NCI-H1105 treated with DMSO at 0.1 percent for 48 hours (cell line): ENCODE data around the gene SERGEF.
A peak's percentile ranks its signal among the peaks of the same experiment; 100 is the strongest.

Experiments used
- DNase-seq: peaks from one replicate; lab custom pipeline; 2025; lab: John Stamatoyannopoulos, UW

Gene SERGEF

DNA sequence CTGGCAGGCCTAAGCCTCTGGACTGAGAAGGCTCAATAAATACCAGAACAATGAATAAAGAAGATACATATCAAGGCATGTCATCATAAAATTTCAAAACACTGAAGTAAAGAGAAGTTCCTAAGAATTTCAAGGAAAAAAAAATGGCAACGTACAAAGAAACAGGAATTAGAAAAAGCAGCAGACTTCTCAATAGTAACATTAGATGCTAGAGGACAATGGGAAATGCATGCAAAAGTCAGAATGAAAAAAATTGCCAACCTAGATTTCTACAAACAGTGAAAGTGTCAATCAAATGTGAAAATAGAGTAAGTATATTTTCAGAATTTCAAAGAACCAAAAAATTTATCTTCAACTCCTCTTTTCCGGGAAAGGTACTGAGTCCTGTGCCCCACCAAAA, 153.3 kb downstream of the SERGEF start:
- no peak for DNase-seq

DNA sequence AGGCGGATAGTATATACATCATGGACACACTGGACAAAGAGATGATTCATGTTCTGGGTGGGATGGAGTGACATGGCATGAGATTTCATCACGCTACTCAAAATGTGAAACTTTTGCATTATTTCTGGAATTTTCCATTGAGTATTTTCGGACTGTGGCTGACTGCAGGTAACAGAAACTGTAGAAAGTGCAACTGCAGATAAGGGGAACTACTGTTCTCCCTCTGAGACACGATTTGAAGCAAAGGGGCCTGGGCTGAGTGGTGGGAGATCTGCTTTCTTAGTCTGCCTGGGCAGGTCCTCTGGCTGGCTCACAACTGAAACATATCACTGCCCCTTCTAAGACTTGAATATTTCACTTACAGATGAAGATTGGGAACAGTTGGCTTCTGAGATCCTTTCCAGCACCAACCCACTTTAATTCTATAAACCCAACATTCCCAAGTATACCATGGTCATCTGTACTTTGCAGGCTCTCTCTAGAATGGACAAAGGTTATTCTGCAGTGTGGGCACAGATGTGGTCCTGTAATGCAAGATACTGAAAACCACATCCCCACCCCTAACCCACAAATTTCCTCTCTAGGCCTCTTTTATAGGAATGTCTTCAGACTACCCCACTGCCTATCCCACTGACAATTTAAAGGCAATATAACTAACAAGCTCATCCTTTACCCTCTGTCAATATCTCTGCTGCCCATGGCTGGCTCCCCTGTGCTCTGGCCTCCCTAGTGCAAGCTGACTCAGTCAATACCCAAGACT, 157.1 kb downstream of the SERGEF start:
- DNase-seq = no peak

DNA sequence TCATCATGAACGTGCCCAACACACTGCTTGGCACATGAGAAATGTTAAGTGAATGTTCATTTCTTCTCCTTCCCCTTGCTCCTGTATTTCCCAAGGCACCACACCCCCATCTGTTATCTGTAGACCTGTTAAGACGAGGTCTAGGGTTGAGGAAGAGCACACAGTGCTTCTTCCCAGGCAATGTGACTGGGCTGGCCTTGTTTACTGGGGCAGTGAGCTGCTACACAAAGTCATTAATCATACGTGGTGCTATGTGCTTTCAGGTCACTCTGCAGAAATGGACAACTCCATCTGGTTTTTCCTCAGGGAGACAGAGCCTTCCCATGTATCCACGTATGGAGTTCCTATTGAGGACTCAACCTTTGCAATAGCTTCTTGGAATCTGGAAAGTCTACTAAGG, 159.6 kb downstream of the SERGEF start:
- no peak for DNase-seq

DNA sequence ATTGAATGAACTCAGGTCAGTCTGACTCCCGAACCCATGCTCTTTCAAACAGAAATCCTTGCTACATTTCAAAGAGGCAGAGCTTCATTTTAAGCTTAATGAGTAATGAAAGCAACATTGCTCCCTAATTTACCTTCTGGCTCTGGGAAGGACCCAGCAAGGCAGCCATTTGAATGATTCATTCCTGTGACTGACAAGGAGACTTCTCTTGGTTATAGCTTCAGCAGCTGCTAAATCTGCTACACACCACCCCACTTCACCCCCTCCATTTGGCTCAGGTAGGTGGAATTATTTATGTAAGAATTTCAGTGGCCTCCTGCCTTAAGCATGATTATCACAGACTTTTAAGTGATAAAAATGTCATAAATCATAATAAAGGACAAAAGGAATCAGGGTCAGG, 160.6 kb downstream of the SERGEF start:
- DNase-seq = no peak

DNA sequence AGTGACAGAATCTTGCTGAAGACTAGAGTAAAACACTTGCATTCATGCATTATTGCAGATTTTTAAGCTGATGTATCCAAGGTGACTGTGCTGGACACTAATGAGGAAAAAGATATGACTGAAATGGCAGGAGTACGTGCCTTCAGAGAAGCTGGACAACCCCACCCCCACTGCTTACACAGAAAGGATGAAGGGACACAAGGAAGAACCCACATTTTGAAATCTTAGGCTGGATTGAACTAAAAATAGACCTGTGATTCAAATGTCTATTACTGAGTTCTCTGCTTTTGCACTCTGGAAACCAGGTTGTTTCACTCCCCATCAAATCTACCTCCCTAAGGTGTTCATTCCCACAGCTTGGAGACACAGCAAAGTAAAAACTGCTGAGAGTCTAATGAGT, 161.2 kb downstream of the SERGEF start:
- DNase-seq = no peak

DNA sequence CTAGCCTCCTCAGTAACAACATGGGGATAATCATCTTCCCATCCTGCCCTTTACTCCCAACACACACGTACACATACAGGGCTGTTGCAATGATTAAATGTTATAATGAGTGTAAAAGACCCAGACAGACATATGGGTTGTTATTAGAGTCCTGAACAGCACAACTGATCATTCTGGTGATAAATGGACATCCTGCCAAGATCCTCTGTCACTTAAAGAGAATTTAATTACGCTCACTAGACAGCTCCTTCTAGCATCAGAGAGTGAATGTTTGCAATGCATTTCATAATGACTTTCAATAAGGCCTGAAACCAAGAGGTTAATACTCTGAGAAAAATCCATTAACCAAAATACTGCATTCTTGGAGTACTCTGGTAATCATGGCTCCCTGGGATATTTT, 162.5 kb downstream of the SERGEF start:
- no peak for DNase-seq

DNA sequence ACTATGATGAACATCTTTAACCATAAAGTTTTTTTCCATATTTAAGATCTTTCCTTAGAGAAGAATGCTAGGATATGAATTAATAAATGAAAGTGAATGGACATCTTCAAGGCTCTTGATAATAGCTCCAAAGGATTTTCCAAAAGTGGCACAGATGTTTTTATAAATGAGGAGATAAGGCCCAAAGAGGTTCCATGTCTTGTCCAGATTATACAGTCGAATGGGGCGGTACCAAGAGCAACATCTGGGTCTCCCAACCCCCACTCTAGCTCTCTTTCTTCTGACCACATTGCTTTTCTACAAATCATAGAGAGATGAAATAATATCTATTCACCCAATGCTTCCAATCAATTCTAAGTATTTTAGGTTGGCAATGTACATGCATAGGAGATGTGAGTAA, 164.1 kb downstream of the SERGEF start:
- DNase-seq = no peak

DNA sequence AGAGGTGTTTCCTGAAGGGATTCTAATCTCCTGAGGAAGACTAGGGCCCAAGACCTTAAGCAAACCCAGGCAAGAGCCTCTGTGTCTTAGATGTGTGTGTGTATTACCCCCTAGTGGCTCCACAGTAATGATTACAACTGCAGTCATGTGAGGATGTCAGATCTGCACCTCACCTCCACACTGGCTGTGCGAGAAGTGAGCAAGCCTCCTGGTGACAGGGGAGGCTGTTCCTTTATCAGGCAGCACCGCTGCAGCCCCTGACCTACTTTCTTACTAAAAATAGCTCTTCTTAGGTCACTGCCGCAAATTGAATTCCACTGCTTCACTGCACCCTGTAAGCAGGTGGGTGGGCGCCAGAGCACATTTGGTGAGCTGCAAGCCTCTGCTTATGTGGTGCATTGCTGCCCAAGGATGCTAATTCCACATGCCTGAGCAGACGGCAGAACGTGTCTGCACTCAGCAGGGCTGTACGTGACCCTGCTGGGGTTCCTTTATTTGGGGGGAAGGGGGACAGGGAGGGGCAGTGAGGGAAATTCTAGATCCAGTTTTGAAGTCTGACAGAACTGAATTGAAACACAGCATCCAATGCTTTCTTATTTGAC, 165.9 kb downstream of the SERGEF start:
- DNase-seq = no peak

DNA sequence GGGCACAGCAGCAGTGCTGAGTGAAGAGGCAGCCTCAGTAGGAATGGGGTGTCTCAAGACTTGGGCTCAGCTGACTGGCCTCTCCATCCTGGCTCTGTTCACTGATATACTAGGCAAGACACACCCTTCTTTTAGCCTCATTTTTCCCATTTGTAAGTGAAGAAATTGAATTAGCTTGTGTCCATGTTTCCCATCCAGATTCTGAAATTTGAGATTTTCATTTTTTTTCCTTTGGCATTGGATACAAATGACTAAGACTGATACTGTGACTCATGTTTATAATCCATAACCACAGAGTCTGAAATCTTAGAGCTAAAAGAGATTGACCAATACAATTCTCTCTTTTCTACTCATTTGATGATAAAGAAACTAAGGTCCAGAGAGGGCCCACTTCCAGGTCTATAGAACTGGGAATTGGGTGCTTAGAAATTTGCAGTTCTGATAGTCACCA, 167.4 kb downstream of the SERGEF start:
- DNase-seq = no peak

DNA sequence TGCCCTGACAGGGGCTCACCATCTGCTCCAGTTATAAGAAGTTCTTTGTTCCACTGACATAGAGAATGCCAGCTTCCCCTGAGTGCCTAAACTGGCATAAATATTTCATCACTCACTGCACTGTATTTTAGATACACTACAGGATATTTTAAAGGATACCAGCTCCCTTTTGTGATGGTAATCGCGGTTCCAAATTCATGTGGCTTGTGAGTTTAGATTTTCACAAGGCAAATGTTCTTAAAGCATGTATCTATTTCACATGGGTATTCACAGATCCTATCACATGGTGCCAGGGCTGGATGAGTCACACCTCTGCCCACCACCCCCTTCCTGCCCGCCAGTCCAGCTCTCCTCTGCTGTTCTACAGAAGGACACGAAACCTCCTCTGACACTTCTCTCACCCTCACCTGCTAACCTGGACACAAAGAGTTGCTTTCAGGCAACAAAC, 172.7 kb downstream of the SERGEF start:
- DNase-seq = no peak

DNA sequence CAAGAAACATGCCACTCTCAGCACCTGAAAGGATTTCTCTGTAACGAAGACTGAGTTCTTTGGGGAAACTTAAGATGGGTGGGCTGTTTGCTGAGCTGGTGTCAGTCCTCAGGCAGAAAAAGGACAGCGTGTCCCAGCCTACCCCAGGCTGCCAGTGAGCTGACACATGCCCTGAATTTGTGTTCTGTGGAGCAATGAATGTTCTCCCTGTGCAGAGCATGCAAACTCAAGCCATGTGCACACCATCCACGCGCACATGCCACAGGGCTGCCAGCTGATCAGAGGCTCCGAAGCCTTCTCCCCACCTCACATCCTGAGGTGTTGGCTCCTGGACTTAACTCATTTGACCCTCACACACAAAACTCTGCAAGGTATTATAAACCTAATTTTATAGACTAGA, 173.4 kb downstream of the SERGEF start:
- DNase-seq = no peak

DNA sequence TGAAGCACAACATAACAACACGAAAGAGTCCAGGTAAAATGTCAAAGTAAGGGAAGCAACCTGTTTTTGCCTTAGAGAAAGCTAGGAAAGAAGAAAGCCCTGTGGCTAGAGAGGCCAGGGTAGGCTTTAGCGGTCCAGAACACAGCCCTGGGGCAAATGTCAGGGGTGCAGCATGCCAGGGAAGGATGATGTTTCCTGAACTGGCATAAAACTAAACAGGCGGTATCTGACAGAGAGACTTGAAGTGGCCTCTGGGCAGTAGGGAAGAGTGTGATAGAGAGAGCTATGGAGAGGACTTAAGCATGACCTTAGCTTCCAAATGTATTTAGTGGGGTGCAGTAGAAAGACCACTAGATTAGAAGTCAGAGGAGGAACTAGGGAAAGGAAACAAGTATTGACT, 174.7 kb downstream of the SERGEF start:
- no peak for DNase-seq

DNA sequence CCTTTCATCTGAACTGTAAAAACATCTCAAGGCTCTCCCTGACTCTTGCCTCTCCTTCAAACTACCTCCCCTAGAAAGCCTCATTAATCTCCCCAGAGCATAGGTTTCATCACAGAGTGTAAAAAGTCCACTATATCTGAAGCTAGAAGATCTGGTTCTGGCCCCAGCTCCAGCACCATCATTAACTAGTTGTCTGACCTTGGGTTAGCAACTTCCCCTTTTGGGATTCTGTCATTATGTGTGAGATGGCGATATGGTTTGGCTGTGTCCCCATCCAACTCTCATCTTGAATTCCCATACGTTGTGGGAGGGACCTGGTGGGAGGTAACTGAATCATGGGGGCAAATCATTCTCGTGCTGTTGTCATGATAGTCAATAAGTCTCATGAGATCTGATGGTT, 181.0 kb downstream of the SERGEF start:
- no peak for DNase-seq

DNA sequence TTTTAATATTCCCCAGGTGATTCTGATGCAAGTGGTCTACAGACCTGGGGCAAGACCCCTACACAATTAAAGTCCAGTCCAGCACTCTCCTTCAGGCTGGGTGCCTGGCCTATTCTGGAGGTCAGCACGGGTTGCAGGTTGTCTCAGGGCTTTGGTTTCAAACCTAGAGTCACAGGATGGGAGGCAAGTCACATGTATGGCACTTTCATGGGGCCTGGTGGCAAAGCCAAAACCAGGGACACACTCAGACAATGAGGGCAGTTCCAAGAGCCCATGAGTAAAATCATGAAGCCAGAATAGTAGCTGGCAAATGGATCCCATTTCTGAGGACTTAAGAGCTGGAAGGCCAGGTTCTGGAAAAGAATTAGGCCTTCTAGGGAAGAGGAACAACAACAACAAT, 181.6 kb downstream of the SERGEF start:
- no peak for DNase-seq

DNA sequence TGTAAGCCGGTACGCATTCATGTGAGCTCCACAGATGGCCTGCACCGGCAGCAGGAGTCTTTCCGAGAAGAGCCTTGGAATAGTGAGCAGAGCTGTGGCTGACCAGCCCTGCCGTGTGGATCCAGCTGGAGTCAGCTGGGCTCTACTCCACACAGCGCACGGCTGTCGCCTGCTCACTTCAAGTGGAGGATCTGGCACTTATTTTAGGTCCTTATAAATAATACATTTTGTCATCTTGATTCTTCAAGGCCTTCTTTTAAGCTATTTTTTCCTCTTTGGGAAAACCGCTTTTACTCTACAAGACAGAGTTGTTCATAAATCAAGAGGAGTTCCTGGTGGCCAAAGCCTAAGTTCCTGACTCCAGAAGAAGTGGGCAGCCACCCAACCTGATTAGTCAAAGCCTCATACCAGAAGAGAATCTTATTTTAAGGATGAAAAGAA, 184.5 kb downstream of the SERGEF start:
- no peak for DNase-seq

DNA sequence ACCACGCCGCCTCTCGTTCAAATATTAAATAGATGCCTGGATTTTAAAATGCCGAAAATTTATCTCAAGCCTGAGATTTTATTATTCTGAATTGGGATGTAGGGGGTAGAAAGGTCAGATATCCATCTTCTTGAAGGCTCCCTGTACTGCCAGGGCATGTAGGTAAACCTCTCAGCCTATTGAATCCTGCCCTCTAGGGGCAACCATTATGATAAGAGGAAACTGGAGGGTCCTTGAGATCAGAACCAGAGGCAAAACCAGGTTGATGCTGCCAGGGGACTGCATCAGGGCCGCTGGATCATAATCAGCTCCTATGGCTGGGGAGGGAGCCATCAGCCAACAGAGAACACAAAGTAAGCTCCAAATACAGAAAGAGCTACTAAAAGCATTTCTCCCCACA, 185.8 kb downstream of the SERGEF start:
- peak; percentile 34 for DNase-seq

DNA sequence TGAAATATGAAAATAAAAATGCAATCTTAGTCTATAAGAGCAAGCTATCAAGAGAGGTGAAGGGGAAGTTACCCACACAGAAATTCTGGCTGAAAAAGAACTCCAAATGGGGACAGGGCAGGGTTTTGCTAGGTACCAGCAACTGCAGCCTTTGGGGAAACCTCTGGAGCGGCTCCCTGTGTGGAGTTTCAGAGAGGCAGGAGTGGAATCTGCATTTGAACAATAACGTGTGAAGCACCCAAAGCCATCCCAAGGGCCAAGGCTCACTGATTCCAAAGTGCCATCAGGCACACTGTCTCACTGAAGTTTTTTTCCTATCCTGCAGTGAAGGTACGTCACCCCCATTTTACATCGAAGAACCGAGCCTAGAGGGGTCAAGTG, 190.5 kb downstream of the SERGEF start:
- DNase-seq = no peak

DNA sequence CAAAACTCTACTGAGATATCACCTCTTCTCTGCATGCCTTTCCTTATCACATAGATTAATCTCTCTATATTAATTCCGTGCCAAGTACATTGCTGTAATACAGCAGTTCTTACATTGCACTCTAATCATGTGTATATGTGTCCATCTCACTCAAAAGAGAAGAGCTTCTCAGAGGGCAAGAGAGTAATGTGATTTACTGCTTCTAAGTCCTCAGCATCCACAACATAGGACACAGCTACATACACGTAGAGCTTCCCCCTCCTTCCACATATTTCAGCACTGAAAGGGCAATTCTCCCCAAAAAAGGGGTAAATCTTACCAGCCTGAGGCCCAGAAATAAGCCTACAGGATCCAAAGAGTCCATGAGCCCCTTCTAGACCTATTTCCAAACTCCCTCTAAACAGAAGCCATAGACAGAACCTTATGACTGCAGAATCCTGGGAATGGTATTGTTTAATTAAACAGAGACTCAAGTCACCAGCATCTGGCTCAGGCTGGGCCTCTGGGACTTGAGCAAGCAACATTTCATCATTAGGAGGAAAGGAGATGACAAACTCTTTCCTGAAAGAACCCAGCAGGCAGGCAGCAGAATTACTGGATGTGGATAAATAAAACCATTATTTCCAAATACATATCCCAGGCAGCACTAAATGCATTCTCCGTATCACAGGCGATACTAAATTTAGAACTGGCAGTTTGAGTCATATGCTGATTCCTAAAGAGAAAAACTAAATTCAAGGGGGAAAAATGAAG, 191.0 kb downstream of the SERGEF start:
- no peak for DNase-seq

DNA sequence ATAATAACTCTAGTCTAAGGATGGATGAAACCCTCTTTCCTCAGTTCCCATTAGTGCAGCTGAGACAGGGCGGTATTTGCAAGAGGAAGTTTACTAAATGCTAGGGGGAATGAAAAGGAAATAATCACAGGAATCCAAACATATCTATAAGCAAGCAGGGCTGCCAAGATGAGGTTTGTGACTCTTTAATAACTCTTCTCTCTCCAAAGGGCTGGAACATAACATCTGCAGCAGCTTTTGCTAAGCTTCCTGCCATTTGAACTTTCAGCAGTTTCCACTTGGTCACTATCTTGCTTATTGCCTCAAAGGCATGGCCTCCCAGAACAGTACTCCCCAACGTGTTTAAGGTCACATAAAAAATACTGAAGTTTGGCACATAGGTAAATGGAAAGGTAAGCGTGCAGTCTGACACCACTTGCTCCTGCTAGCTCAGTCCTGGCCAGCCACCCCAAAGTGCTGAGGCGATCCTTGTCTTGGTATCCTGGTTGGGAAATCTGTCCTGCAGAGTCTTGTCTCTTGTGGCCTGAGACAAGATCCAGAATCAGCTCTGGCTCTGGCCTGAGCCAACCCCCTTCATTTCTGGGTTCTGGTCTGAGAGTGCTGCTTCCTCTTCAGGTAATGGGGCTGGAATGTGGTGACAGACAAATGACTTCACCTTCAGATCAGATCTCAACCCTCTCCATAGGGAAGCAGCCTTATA, 196.5 kb downstream of the SERGEF start:
- DNase-seq = no peak

DNA sequence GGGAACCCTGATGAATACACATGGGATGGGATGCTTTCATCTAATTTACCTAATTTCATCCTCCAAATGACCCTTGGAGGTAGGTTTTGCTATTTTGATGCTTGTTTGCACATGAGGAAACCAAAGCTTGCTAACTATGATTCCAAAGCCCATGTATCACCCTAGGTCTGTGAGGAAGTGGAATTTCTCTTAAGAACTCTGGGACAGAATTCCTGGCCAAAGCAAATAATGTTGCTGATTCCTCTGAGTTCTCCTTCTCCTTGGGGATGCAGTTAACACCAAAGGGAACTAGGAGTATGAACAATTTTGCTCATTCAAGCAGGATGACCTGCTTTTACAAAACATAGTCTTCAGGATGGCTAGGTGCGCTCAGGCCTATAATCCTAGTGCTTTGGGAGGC, 198.3 kb downstream of the SERGEF start:
- DNase-seq = no peak

DNA sequence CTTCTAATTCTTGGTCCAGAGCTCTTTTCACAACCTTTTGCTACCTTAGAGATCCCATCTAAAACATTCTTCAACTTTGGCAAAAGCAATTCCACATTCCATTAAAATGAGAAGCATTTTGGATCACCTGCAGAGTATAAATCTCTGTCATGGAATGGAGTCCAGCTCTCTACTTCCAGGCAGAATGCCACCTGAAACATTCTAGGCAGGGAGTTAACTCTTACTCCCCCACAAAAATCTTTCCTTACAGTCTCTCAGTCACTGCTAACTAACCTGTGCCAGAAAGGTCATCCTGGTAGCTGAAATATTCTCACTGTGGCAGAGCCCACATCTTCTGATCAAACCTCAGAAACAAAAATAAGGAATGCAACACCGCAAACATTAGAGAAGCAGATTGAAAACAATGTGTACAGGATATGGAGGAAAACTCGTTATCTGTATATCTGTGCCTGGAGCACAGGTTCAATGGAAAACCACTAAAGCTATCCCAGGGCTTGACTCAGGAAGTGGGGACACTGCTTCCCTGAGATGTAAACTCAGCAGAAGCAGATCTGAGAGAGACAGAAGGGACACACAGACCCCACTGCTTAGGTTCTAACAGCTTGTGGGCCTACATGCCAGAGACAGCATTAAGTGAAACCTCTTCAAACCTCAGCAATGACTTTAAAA, 199.3 kb downstream of the SERGEF start:
- DNase-seq = no peak

DNA sequence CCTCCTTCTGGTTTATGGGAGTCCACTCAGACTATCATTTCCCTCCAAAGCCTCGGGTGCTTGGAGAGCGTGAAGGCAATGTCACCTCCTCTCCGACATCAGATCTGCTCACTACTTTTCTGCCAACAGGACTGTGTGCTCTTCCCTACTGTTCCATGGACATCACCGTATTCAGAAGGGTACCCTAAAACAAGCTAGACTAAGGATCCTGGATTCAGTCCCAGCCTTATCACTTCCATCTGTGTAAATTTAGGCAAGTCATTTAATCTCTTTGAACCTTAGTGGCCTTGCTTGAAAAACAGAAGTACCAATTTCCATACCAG, 200.0 kb downstream of the SERGEF start:
- no peak for DNase-seq
